ENCODE measurements around the gene DCHS1. TPM values are rescaled to one million over a fixed set of nuclear protein-coding genes. Genes with fewer than 3 reads are reported as not detected.
A peak's percentile ranks its signal among the peaks of the same experiment; 100 is the strongest.

Gene DCHS1
- total and polyA plus RNA-seq, 10 donors, result 1.9 to 58.8 (median 36.3) TPM

DNA sequence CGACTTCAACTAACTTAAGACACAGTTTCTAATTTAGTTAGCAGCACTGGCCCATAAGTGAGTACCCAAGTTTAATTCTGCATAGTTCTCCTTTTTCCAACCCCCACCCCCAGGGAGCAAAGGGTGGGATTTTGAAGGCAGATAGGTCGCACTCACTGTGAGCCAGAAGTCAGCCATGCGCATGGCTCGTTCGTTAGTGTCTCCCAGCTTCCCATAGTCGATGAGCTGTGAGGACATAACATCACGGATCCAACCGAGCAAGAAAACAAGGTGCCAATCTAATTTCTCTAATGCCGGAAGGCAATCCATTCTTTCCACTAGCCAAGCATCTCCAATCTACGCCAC lies 27.0 kb upstream of the DCHS1 start:
- Histone ChIP-seq H3K36me3 (peaks cover 0 to 30% (median 13%) of the 10 kb centered on the region in 6 donors), H3K27me3 (replicated peaks in 1 of 7) (no peaks in the 10 kb centered on the region), H3K4me3 (peak overlapping the region; percentile 81 to 100 (median 96)), H3K4me1 (peaks cover 11 to 38% (median 24%) of the 10 kb centered on the region in 6 donors), H3K27ac (peak overlapping the region; percentile 69 to 96 (median 92)), H3K9me3 (no peaks in the 10 kb centered on the region)
- TF ChIP-seq POLR2AphosphoS5 (IDR thresholded peaks at IDR 0.05), result no peak
- TF ChIP-seq POLR2A (IDR thresholded peaks at IDR 0.05), result no peak
- TF ChIP-seq, protein P1, sequence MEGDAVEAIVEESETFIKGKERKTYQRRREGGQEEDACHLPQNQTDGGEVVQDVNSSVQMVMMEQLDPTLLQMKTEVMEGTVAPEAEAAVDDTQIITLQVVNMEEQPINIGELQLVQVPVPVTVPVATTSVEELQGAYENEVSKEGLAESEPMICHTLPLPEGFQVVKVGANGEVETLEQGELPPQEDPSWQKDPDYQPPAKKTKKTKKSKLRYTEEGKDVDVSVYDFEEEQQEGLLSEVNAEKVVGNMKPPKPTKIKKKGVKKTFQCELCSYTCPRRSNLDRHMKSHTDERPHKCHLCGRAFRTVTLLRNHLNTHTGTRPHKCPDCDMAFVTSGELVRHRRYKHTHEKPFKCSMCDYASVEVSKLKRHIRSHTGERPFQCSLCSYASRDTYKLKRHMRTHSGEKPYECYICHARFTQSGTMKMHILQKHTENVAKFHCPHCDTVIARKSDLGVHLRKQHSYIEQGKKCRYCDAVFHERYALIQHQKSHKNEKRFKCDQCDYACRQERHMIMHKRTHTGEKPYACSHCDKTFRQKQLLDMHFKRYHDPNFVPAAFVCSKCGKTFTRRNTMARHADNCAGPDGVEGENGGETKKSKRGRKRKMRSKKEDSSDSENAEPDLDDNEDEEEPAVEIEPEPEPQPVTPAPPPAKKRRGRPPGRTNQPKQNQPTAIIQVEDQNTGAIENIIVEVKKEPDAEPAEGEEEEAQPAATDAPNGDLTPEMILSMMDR (IDR thresholded peaks at IDR 0.05 in 8 of 11, conservative IDR thresholded peaks at IDR 0.05 in 3 of 11), result no peak
- WGBS, 5 donors, result 0 to 1% (median 0%) methylated on average over 9 to 10 of the region's 10 CpGs
- intact Hi-C loops (cut with DNase I; ENCODE audit: low total_unique reads), result loop anchor here (5.0 kb wide), 1 partner anchor 80 kb away; the partner anchor contains the start of genes ILK and RRP8
- DNase-seq, result no peak

DNA sequence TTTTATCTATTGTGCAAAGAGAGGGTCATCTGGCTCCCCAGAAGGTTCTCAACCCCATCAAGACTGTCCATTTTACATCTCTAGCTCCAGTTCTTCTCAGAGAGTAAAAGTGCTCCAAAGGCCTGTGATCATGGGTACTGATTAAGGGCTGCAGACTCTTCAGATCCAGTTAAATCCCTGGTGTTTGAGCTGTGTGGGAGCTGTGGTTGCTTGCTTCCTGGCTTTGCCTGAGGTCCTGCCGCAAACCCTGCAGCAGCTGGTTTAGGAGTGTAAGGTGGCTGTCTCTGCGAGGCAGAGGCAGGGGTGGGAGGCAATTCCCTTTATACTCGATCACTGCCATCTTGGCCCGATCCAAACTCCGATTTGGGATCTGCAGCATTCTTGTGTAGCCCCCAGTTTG lies 26.3 kb upstream of the DCHS1 start:
- H3K36me3 ChIP-seq, result peaks cover 0 to 30% (median 13%) of the 10 kb centered on the region in 6 donors
- H3K27ac ChIP-seq, result peak overlapping the region in 5 of 8 donors; percentile 90 to 96 (median 92)
- no peaks in the 10 kb centered on the region for H3K27me3 ChIP-seq (replicated peaks in 1 of 7)
- H3K4me1 ChIP-seq, result peaks cover 11 to 38% (median 24%) of the 10 kb centered on the region in 6 donors
- intact Hi-C loops (cut with DNase I; ENCODE audit: low total_unique reads), result loop anchor here (5.0 kb wide), 1 partner anchor 80 kb away; the partner anchor contains the start of genes ILK and RRP8
- H3K4me3 ChIP-seq, result peak overlapping the region; percentile 81 to 100 (median 96)
- H3K9me3 ChIP-seq, result no peaks in the 10 kb centered on the region
- TF ChIP-seq POLR2AphosphoS5 (IDR thresholded peaks at IDR 0.05) (no peak), POLR2A (IDR thresholded peaks at IDR 0.05) (no peak)
- TF ChIP-seq, protein P1 (IDR thresholded peaks at IDR 0.05 in 8 of 11, conservative IDR thresholded peaks at IDR 0.05 in 3 of 11), result no peak
- WGBS, 5 donors, result 0 to 20% (median 15%) methylated on average over 2 to 5 of the region's 5 CpGs
- DNase-seq, result no peak

DNA sequence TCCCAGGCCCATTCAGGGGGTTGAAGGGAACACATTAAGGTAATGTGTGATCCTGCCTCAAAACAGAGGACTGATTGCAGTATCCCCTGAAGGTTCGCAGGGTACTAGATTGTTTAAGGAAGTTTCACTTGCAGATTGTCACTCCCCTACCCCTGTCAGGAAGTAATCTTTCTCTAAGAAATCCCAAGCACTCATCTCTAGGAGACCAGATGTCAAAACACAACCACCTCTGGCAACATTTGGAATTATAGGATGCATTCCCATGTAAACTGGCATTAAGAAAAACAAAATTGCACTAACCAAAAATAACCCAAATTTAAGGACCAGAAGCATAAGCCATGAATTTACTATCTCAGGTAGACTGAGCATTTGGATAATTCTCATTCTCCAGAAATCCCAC lies 25.9 kb upstream of the DCHS1 start:
- Histone ChIP-seq H3K27me3 (replicated peaks in 1 of 7) (no peaks in the 10 kb centered on the region), H3K4me1 (peaks cover 11 to 38% (median 24%) of the 10 kb centered on the region in 6 donors), H3K27ac (peak overlapping the region in 4 of 8 donors; percentile 24 to 96 (median 60)), H3K36me3 (peaks cover 0 to 30% (median 13%) of the 10 kb centered on the region in 6 donors), H3K4me3 (peak overlapping the region in 6 of 8 donors; percentile 92 to 100 (median 98)), H3K9me3 (no peaks in the 10 kb centered on the region)
- WGBS, 5 donors, result 13 to 36% (median 19%) methylated on average over 1 of the region's 1 CpG
- intact Hi-C loops (cut with DNase I; ENCODE audit: low total_unique reads), result loop anchor here (5.0 kb wide), 1 partner anchor 79 kb away; the partner anchor contains the start of genes ILK and RRP8
- TF ChIP-seq, protein P1 (IDR thresholded peaks at IDR 0.05 in 8 of 11, conservative IDR thresholded peaks at IDR 0.05 in 3 of 11), result no peak
- TF ChIP-seq POLR2AphosphoS5 (IDR thresholded peaks at IDR 0.05) (no peak), POLR2A (IDR thresholded peaks at IDR 0.05) (no peak)
- no peak for DNase-seq

DNA sequence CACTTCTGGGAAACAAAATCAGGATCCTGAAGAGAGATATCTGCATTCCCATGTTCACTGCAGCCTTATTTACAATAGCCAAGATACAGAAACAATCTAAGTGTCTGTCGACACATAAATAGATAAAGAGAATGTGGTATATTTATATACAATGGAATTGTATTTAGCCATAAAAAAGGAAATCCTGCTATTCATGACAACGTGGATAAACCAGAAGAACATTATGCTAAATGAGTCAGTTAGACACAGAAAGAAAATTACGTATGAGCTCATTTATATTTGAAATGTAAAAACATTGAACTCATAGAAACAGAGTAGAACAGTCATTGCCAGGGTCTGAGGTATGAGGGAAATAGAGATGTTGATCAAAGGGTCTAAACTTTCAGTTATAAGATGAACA lies 21.4 kb upstream of the DCHS1 start:
- no peak for TF ChIP-seq POLR2A (IDR thresholded peaks at IDR 0.05)
- TF ChIP-seq, protein P1 (IDR thresholded peaks at IDR 0.05 in 8 of 11, conservative IDR thresholded peaks at IDR 0.05 in 3 of 11), result no peak
- no peak for TF ChIP-seq POLR2AphosphoS5 (IDR thresholded peaks at IDR 0.05)
- intact Hi-C loops (cut with DNase I; ENCODE audit: low total_unique reads), result no loop called here
- Histone ChIP-seq H3K27ac (no peak overlapping the region), H3K27me3 (replicated peaks in 1 of 7) (no peaks in the 10 kb centered on the region), H3K36me3 (peaks cover 0 to 29% (median 13%) of the 10 kb centered on the region in 6 donors), H3K9me3 (no peaks in the 10 kb centered on the region), H3K4me1 (peaks cover 5 to 50% (median 24%) of the 10 kb centered on the region in 6 donors), H3K4me3 (no peak overlapping the region)
- no peak for DNase-seq
- 71 to 86% (median 76%) methylated on average over 3 of the region's 3 CpGs for WGBS, 5 donors

Data from spleen (tissue), 11 donors.